K562 (cell line): ENCODE measurements around the gene TBX19. TPM values are rescaled to one million over a fixed set of nuclear protein-coding genes. Genes with fewer than 3 reads are reported as not detected.

Experiments used
- ATAC-seq: fragments of 200-7000 bp; cut with Tn5 transposase; 3 replicates; pipeline ENCODE4 v1.9.1; 2020; ENCODE audit warnings: moderate library complexity
- BruUV-seq: library from RNA; stranded (reverse); fragments of 400-500 nt; replicated peaks from 2 replicates; lab custom pipeline; 2021; lab: Mats Ljungman, UMichigan
- CTCF ChIA-PET: fragments of 300-600 bp; formaldehyde crosslinking; extraction: SDS; loops from one replicate; lab custom pipeline; 2021; ENCODE audit warnings: low intra/inter-chr PET ratio; lab: Yijun Ruan, JAX
- POLR2A ChIA-PET: fragments of 300-600, 350-650 bp; sonication (Branson Sonifier 250); formaldehyde crosslinking; extraction: SDS; loops from one replicate; lab custom pipeline; 2021; ENCODE audit warnings: antibody characterized with exemption, inconsistent platforms; lab: Yijun Ruan, JAX
- DNase-seq, 4 experiments: peaks; one replicate each; pipeline versions ENCODE4 v3.0.0 to v3.0.0-alpha.2; 2011 to 2018; ENCODE audit warnings: low spot score in 3 of 4, mixed read lengths in 3 of 4; ENCODE audit errors: extremely low read depth in 1 of 4
- FAIRE-seq: peaks from 2 replicates; lab custom pipeline; 2011; peaks lifted over from hg19 to GRCh38; lab: Jason Lieb, UNC
- H2AFZ ChIP-seq: 2 replicates; pipeline ENCODE4 v1.6.0; 2011; ENCODE audit warnings: low read depth, low read length, control low read depth, inconsistent platforms
- H3K27ac ChIP-seq: fragments of 200-600 bp; 3 replicates; pipeline ENCODE4 v1.8.0; 2011; ENCODE audit warnings: low read depth, mild to moderate bottlenecking, control low read depth, inconsistent platforms, low read length, moderate library complexity, mixed read lengths; ENCODE audit errors: extremely low read depth
- H3K27me3 ChIP-seq, 2 experiments: fragments of 300-600 bp in 1 of 2; 2 replicates in 1 of 2; 3 replicates in 1 of 2; pipeline versions ENCODE4 v1.6.0 to v1.8.0; 2011; ENCODE audit warnings: inconsistent platforms in 2 of 2, low read length in 2 of 2, mild to moderate bottlenecking in 1 of 2, mixed read lengths in 1 of 2, moderate library complexity in 1 of 2; ENCODE audit not compliant: control insufficient read depth in 2 of 2, insufficient read depth in 2 of 2
- H3K36me3 ChIP-seq: fragments of 300-600 bp; 3 replicates; pipeline ENCODE4 v1.8.0; 2011; ENCODE audit warnings: mild to moderate bottlenecking, low read length, inconsistent platforms; ENCODE audit not compliant: control insufficient read depth, insufficient read depth
- H3K4me1 ChIP-seq, 2 experiments: fragments of 200-600 bp in 1 of 2; replicated peaks in 1 of 2; 2 replicates in 1 of 2; 3 replicates in 1 of 2; pipeline versions ENCODE4 v1.5.1 to v1.8.0; 2011; ENCODE audit warnings: inconsistent platforms in 2 of 2, low read length in 2 of 2, mild to moderate bottlenecking in 1 of 2, mixed read lengths in 1 of 2, moderate library complexity in 1 of 2; ENCODE audit not compliant: control insufficient read depth in 2 of 2, insufficient read depth in 2 of 2
- H3K4me2 ChIP-seq: 2 replicates; pipeline ENCODE4 v1.6.1; 2011; ENCODE audit warnings: low read length, control low read depth, inconsistent platforms, mixed read lengths; ENCODE audit not compliant: insufficient read depth
- H3K4me3 ChIP-seq: fragments of 200-600 bp; sonication (generic), shearing (Covaris generic); 2 replicates; pipeline ENCODE4 v1.5.1; 2016; ENCODE audit warnings: control low read depth, inconsistent platforms
- H3K79me2 ChIP-seq: fragments of 200-600 bp; 3 replicates; pipeline ENCODE4 v1.8.0; 2011; ENCODE audit warnings: low read length, inconsistent platforms; ENCODE audit not compliant: control insufficient read depth, insufficient read depth
- H3K9ac ChIP-seq, 2 experiments: 2 replicates each; pipeline versions ENCODE4 v1.6.0 to v1.6.1; 2011; ENCODE audit warnings: low read depth in 2 of 2, low read length in 2 of 2, control low read depth in 1 of 2, inconsistent platforms in 1 of 2, mild to moderate bottlenecking in 1 of 2, mixed read lengths in 1 of 2; ENCODE audit not compliant: insufficient read depth in 1 of 2
- H3K9me1 ChIP-seq: one replicate; pipeline ENCODE4 v1.6.0; 2011; ENCODE audit warnings: inconsistent platforms, mild to moderate bottlenecking, low read length, moderate library complexity; ENCODE audit not compliant: control insufficient read depth, insufficient read depth
- H3K9me3 ChIP-seq: replicated peaks from 2 replicates; pipeline ENCODE4 v1.5.1; 2011; ENCODE audit warnings: low read depth, low read length, inconsistent platforms; ENCODE audit not compliant: control insufficient read depth, insufficient read depth
- H4K20me1 ChIP-seq: replicated peaks from 2 replicates; pipeline ENCODE4 v1.6.1; 2011; ENCODE audit warnings: low read length, inconsistent platforms, mixed read lengths; ENCODE audit not compliant: control insufficient read depth, insufficient read depth
- BRF1 ChIP-seq: IDR thresholded peaks from 3 replicates; pipeline ENCODE4 v1.6.1; 2011; ENCODE audit warnings: borderline replicate concordance, mild to moderate bottlenecking; ENCODE audit not compliant: insufficient read length; ENCODE audit errors: extremely low read depth
- GABPB1 ChIP-seq: sonication (generic); formaldehyde crosslinking; IDR thresholded peaks from 2 replicates; pipeline ENCODE4 v1.8.0; 2022; ENCODE audit warnings: mild to moderate bottlenecking, missing genetic modification reagents
- KAT2B ChIP-seq: IDR thresholded peaks from one replicate; pipeline ENCODE4 v1.6.1; 2012; ENCODE audit warnings: low read depth, mild to moderate bottlenecking, control low read depth, inconsistent platforms, low read length, moderate library complexity
- KAT7 ChIP-seq: sonication (generic); formaldehyde crosslinking; IDR thresholded peaks from 2 replicates; pipeline ENCODE4 v1.8.0; 2022; ENCODE audit warnings: missing genetic modification reagents, mild to moderate bottlenecking, borderline replicate concordance
- KDM1A ChIP-seq, 2 experiments: fragments of 450-650 bp; IDR thresholded peaks; 2 replicates each; pipeline ENCODE4 v1.6.1; 2016; ENCODE audit warnings: mild to moderate bottlenecking in 2 of 2
- MAZ ChIP-seq, 2 experiments: fragments of 450-650 bp in 1 of 2; sonication (generic) in 1 of 2; formaldehyde crosslinking; IDR thresholded peaks in 1 of 2; conservative IDR thresholded peaks in 1 of 2; 2 replicates each; pipeline versions ENCODE4 v1.4.0 to v1.5.0; 2020; ENCODE audit warnings: mild to moderate bottlenecking in 1 of 2, missing genetic modification reagents in 1 of 2
- RFX1 ChIP-seq: fragments of 450-650 bp; IDR thresholded peaks from 2 replicates; pipeline ENCODE4 v1.6.1; 2016; ENCODE audit warnings: mild to moderate bottlenecking, moderate library complexity
- TEAD4 ChIP-seq, 2 experiments: sonication (generic) in 1 of 2; formaldehyde crosslinking in 1 of 2; IDR thresholded peaks; 2 replicates each; pipeline versions ENCODE4 v1.6.1 to v1.8.0; 2012 to 2022; ENCODE audit warnings: borderline replicate concordance in 1 of 2, inconsistent platforms in 1 of 2, low read length in 1 of 2, mild to moderate bottlenecking in 1 of 2, missing genetic modification reagents in 1 of 2
- ZNF124 ChIP-seq: sonication (generic); formaldehyde crosslinking; IDR thresholded peaks from 2 replicates; pipeline ENCODE4 v1.8.1; 2022; ENCODE audit warnings: missing genetic modification reagents
- ZNF212 ChIP-seq: fragments of 450-650 bp; formaldehyde crosslinking; IDR thresholded peaks from 2 replicates; pipeline ENCODE4 v1.4.0; 2020; ENCODE audit warnings: mild to moderate bottlenecking
- ZNF324 ChIP-seq: fragments of 250-450 bp; sonication (Bioruptor Pico); IDR thresholded peaks from 2 replicates; pipeline ENCODE4 v1.4.0; 2020; ENCODE audit warnings: mild to moderate bottlenecking
- ZNF507 ChIP-seq: conservative IDR thresholded peaks from 2 replicates; pipeline ENCODE4 v1.6.1; 2017; ENCODE audit warnings: missing genetic modification characterization, missing compliant biosample characterization
- WGBS: fragments of 100-300 bp; shearing (Covaris generic); methylation state at CpG from one replicate; pipeline ENCODE4 v1.1.6; 2016; ENCODE audit warnings: low coverage, mixed read lengths; ENCODE audit not compliant: insufficient coverage; ENCODE audit errors: missing lambda C conversion rate; 5-methylcytosine and 5-hydroxymethylcytosine counted together
- in situ Hi-C: fragments of 300-500 bp; cut with MboI; formaldehyde crosslinking; loops from 4 replicates; pipeline ENCODE4 v1.15.0; 2018; ENCODE audit warnings: inconsistent platforms, mixed read lengths
- intact Hi-C: fragments of 100-400 bp; cut with micrococcal nuclease; formaldehyde crosslinking; loops from 2 replicates; pipeline ENCODE4 v1.14.2; 2022
- polyA plus RNA-seq, 8 experiments: library from polyadenylated mRNA; depleted of rRNA in 4 of 8; stranded (reverse) in 5 of 8; unstranded in 3 of 8; fragments of >200 nt; fragmentation: Nextera tagmentation in 2 of 8; fragmentation: Illumina TruSeq in 1 of 8; extraction: Ambion mirVana in 2 of 8; extraction: Trizol in 1 of 8; gene quantifications; 2 replicates each; pipeline versions ENCODE4 v1.2.1 to v1.2.3, GENCODE V29; 2011 to 2014; ENCODE audit warnings: inconsistent platforms in 1 of 8, missing spikeins in 1 of 8
- total RNA-seq, 7 experiments: library from RNA; depleted of rRNA in 6 of 7; stranded (reverse); fragments of >200 nt in 6 of 7; fragmentation: Illumina TruSeq in 2 of 7; extraction: Trizol in 2 of 7; gene quantifications; 2 replicates each; pipeline versions ENCODE4 v1.2.1 to v1.2.3, GENCODE V29; 2011 to 2021; ENCODE audit warnings: low replicate concordance in 1 of 7
- TF ChIP-seq, protein P1 (sequence below): fragments of 250-450 bp; sonication (Bioruptor Pico); IDR thresholded peaks from 2 replicates; pipeline ENCODE4 v1.4.0; 2020; ENCODE audit warnings: mild to moderate bottlenecking, moderate library complexity, borderline replicate concordance
- TF ChIP-seq, protein P2 (sequence below): fragments of 450-650 bp; IDR thresholded peaks from 2 replicates; pipeline ENCODE4 v1.6.1; 2016; ENCODE audit warnings: mild to moderate bottlenecking
- TF ChIP-seq, protein P3 (sequence below): fragments of 450-650 bp; IDR thresholded peaks from 2 replicates; pipeline ENCODE4 v1.6.1; 2017; ENCODE audit warnings: mild to moderate bottlenecking, moderate library complexity

The TBX19 gene
- total and polyA plus RNA-seq, 9 of the 15 experiments (the other 6 are each of a cell fraction or from before 2014, with no cell fraction given): 0.32 to 3.1 (median 0.95) TPM

DNA sequence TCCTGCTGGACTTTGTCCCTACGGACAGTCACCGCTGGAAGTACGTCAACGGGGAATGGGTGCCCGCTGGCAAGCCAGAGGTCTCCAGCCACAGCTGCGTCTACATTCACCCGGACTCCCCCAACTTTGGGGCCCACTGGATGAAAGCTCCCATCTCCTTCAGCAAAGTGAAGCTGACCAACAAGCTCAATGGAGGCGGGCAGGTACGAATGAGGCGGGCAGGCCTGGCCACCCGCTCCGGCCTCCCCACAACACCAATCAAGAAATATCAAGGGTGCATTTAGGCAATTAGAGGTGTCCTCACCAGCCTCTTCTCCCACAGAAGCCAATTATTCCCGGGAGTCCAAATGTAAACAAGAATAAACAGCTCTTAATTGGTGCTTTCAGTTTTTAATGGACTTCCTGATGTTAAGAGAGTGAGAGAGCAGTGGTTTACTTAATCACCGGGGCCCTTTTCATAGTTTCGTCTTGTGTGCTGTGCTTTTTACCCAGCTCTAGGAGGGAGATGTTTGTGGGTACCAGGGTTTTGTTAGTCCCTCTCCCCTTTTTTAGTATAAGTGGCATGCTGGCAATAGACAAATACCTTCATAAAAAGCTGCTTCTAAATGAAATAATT lies 10.7 kb downstream of the TBX19 start (continued):
- TF ChIP-seq KAT7 (CRISPR knock-in tag) (no peak), ZNF324 (CRISPR knock-in tag) (no peak), KAT2B (no peak)
- TF ChIP-seq, protein P1, sequence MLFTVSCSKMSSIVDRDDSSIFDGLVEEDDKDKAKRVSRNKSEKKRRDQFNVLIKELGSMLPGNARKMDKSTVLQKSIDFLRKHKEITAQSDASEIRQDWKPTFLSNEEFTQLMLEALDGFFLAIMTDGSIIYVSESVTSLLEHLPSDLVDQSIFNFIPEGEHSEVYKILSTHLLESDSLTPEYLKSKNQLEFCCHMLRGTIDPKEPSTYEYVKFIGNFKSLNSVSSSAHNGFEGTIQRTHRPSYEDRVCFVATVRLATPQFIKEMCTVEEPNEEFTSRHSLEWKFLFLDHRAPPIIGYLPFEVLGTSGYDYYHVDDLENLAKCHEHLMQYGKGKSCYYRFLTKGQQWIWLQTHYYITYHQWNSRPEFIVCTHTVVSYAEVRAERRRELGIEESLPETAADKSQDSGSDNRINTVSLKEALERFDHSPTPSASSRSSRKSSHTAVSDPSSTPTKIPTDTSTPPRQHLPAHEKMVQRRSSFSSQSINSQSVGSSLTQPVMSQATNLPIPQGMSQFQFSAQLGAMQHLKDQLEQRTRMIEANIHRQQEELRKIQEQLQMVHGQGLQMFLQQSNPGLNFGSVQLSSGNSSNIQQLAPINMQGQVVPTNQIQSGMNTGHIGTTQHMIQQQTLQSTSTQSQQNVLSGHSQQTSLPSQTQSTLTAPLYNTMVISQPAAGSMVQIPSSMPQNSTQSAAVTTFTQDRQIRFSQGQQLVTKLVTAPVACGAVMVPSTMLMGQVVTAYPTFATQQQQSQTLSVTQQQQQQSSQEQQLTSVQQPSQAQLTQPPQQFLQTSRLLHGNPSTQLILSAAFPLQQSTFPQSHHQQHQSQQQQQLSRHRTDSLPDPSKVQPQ: no peak

DNA sequence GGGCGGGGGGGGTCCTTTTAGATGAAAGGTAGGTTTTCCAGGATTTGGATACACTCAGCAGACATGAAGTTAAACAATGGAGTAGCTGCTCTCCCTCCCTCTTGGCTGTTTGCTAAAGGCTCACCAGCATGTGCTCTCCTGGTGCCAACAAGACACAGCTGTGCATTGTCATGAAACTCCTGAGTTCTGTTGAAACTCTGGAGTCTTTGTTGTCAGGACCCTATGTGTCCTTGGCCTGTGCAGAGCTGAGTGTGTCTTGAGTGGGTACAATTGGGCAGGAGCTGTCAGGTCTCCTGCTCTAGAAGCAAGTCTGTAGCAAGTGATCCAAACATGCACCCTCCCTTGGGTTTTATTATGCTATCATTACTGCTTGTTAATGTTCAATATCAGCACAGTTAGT lies 12.7 kb downstream of the TBX19 start:
- in situ Hi-C loops: no loop called here
- no peaks in the 10 kb centered on the region for H3K9me1 ChIP-seq
- H3K27ac ChIP-seq: no peak overlapping the region
- intact Hi-C loops: no loop called here
- ATAC-seq (no peak), DNase-seq (no peak), FAIRE-seq (no peak)
- no peaks in the 10 kb centered on the region for H3K79me2 ChIP-seq
- no peaks in the 10 kb centered on the region for H3K9me3 ChIP-seq
- BruUV-seq: no TSS peak
- no peaks in the 10 kb centered on the region for H3K27me3 ChIP-seq
- peaks cover 5 to 7% of the 10 kb centered on the region in 2 experiments for H3K4me1 ChIP-seq
- H3K4me2 ChIP-seq: no peak overlapping the region
- ChIA-PET CTCF (no interaction called here), POLR2A (interaction anchor here (0.6 to 1.6 kb wide), 3 partner anchors 9 to 106 kb away, joined by 3 to 4 read pairs (median 3); no protein-coding TSS in a partner anchor)
- H3K4me3 ChIP-seq: no peak overlapping the region
- no peak overlapping the region for H2AFZ ChIP-seq
- no peaks in the 10 kb centered on the region for H4K20me1 ChIP-seq
- H3K36me3 ChIP-seq: no peaks in the 10 kb centered on the region
- WGBS: 67% methylated on average over 1 of the region's 1 CpG
- no peak overlapping the region for H3K9ac ChIP-seq
- TF ChIP-seq MAZ (CRISPR knock-in tag; conservative IDR thresholded peaks at IDR 0.05 in 1 of 2, IDR thresholded peaks at IDR 0.05 in 1 of 2) (no peak), TEAD4 (IDR thresholded peaks at IDR 0.05; ENCODE audit: low read length) (no peak), TEAD4 (CRISPR knock-in tag; IDR thresholded peaks at IDR 0.05; ENCODE audit: borderline replicate concordance) (no peak), ZNF507 (tag) (no peak), ZNF124 (no peak), GABPB1 (no peak), RFX1 (no peak), BRF1 (no peak), ZNF212 (CRISPR knock-in tag) (no peak), KDM1A (IDR thresholded peaks at IDR 0.05) (no peak)
- TF ChIP-seq, protein P2, sequence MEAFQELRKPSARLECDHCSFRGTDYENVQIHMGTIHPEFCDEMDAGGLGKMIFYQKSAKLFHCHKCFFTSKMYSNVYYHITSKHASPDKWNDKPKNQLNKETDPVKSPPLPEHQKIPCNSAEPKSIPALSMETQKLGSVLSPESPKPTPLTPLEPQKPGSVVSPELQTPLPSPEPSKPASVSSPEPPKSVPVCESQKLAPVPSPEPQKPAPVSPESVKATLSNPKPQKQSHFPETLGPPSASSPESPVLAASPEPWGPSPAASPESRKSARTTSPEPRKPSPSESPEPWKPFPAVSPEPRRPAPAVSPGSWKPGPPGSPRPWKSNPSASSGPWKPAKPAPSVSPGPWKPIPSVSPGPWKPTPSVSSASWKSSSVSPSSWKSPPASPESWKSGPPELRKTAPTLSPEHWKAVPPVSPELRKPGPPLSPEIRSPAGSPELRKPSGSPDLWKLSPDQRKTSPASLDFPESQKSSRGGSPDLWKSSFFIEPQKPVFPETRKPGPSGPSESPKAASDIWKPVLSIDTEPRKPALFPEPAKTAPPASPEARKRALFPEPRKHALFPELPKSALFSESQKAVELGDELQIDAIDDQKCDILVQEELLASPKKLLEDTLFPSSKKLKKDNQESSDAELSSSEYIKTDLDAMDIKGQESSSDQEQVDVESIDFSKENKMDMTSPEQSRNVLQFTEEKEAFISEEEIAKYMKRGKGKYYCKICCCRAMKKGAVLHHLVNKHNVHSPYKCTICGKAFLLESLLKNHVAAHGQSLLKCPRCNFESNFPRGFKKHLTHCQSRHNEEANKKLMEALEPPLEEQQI: no peak
- TF ChIP-seq, protein P3, sequence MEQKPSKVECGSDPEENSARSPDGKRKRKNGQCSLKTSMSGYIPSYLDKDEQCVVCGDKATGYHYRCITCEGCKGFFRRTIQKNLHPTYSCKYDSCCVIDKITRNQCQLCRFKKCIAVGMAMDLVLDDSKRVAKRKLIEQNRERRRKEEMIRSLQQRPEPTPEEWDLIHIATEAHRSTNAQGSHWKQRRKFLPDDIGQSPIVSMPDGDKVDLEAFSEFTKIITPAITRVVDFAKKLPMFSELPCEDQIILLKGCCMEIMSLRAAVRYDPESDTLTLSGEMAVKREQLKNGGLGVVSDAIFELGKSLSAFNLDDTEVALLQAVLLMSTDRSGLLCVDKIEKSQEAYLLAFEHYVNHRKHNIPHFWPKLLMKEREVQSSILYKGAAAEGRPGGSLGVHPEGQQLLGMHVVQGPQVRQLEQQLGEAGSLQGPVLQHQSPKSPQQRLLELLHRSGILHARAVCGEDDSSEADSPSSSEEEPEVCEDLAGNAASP: no peak
